Neural cell (in vitro differentiated cells): Measurements from ENCODE around the gene GHRL. TPM values are rescaled to one million over a fixed set of nuclear protein-coding genes. Genes with fewer than 3 reads are reported as not detected.

ENCODE experiments used
- H2AFZ ChIP-seq: fragments of 200-600, 300-800 bp; sonication (generic), shearing (Covaris generic); 2 replicates; pipeline ENCODE4 v1.6.0; 2014; ENCODE audit warnings: low read depth, mild to moderate bottlenecking, antibody characterized with exemption, low read length, moderate library complexity
- H3F3A ChIP-seq: fragments of 200-600 bp; shearing (Covaris generic); 2 replicates; pipeline ENCODE4 v1.6.1; 2016; ENCODE audit warnings: mild to moderate bottlenecking, moderate library complexity, mixed read lengths, antibody characterized with exemption, low read length; ENCODE audit not compliant: insufficient read depth, poor library complexity, severe bottlenecking
- H3K27ac ChIP-seq: fragments of 200-600, 300-800 bp; sonication (generic), shearing (Covaris generic); 2 replicates; pipeline ENCODE4 v1.5.1; 2014; ENCODE audit warnings: mild to moderate bottlenecking, low read length, moderate library complexity
- H3K27me3 ChIP-seq: fragments of 300-800, 200-600 bp; sonication (generic), shearing (Covaris generic); 2 replicates; pipeline ENCODE4 v1.6.0; 2014; ENCODE audit warnings: mild to moderate bottlenecking, low read depth, low read length, moderate library complexity; ENCODE audit not compliant: insufficient read depth
- H3K36me3 ChIP-seq: fragments of 300-800, 200-600 bp; sonication (generic), shearing (Covaris generic); 2 replicates; pipeline ENCODE4 v1.5.1; 2014; ENCODE audit warnings: mild to moderate bottlenecking, antibody characterized with exemption, low read length, moderate library complexity; ENCODE audit not compliant: insufficient read depth
- H3K4me2 ChIP-seq: fragments of 300-800, 200-600 bp; sonication (generic), shearing (Covaris generic); 2 replicates; pipeline ENCODE4 v1.6.0; 2014; ENCODE audit warnings: mild to moderate bottlenecking, low read length
- H3K4me3 ChIP-seq: fragments of 300-800, 200-600 bp; sonication (generic), shearing (Covaris generic); 2 replicates; pipeline ENCODE4 v1.5.1; 2014; ENCODE audit warnings: mild to moderate bottlenecking, low read length, moderate library complexity
- H3K79me2 ChIP-seq: fragments of 200-600 bp; shearing (Covaris generic); replicated peaks from 2 replicates; pipeline ENCODE4 v1.6.0; 2014; ENCODE audit warnings: mild to moderate bottlenecking, low read length, moderate library complexity; ENCODE audit not compliant: insufficient read depth
- H3K9ac ChIP-seq: fragments of 300-800, 200-600 bp; sonication (generic), shearing (Covaris generic); 2 replicates; pipeline ENCODE4 v1.6.1; 2016; ENCODE audit warnings: mild to moderate bottlenecking, low read length, mixed read lengths
- H3K9me2 ChIP-seq: fragments of 200-600 bp; shearing (Covaris generic); 2 replicates; pipeline ENCODE4 v1.6.1; 2016; ENCODE audit warnings: mild to moderate bottlenecking, low read length, mixed read lengths; ENCODE audit not compliant: insufficient read depth
- H3K9me3 ChIP-seq: fragments of 200-600, 300-800 bp; sonication (generic), shearing (Covaris generic); 2 replicates; pipeline ENCODE4 v1.6.1; 2016; ENCODE audit warnings: mild to moderate bottlenecking, mixed run types, low read length, moderate library complexity, mixed read lengths
- H4K20me1 ChIP-seq: fragments of 200-600 bp; shearing (Covaris generic); 2 replicates; pipeline ENCODE4 v1.6.1; 2016; ENCODE audit warnings: mild to moderate bottlenecking, mixed run types; ENCODE audit not compliant: insufficient read depth
- EP300 ChIP-seq: fragments of 450-650 bp; conservative IDR thresholded peaks from 2 replicates; pipeline ENCODE4 v1.6.1; 2014; ENCODE audit warnings: antibody characterized with exemption, mild to moderate bottlenecking, moderate library complexity; ENCODE audit not compliant: poor library complexity, severe bottlenecking
- EZH2 ChIP-seq: fragments of 200-600, 300-800 bp; shearing (Covaris generic), sonication (generic); IDR thresholded peaks from 2 replicates; pipeline ENCODE4 v1.6.1; 2014; ENCODE audit warnings: antibody characterized with exemption, low read length, borderline replicate concordance, mild to moderate bottlenecking; ENCODE audit not compliant: insufficient read depth, poor library complexity, severe bottlenecking
- MXI1 ChIP-seq: fragments of 450-650 bp; conservative IDR thresholded peaks from 2 replicates; pipeline ENCODE4 v1.6.1; 2014; ENCODE audit warnings: antibody characterized with exemption, mild to moderate bottlenecking; ENCODE audit not compliant: poor library complexity, severe bottlenecking
- POLR2AphosphoS5 ChIP-seq: IDR thresholded peaks from 2 replicates; pipeline ENCODE4 v1.6.1; 2012
- RAD21 ChIP-seq: fragments of 450-650 bp; conservative IDR thresholded peaks from 2 replicates; pipeline ENCODE4 v1.6.1; 2014; ENCODE audit warnings: antibody characterized with exemption, mild to moderate bottlenecking, moderate library complexity
- SMC3 ChIP-seq: fragments of 450-650 bp; conservative IDR thresholded peaks from 2 replicates; pipeline ENCODE4 v1.6.1; 2014; ENCODE audit warnings: antibody characterized with exemption, mild to moderate bottlenecking, moderate library complexity; ENCODE audit not compliant: poor library complexity
- TAF1 ChIP-seq: IDR thresholded peaks from 2 replicates; pipeline ENCODE4 v1.6.1; 2012; ENCODE audit warnings: low read depth
- polyA plus RNA-seq: library from polyadenylated mRNA; depleted of rRNA; stranded (reverse); fragments of >200 nt; gene quantifications from 2 replicates; pipeline ENCODE4 v1.2.3, GENCODE V29; 2014
- TF ChIP-seq, protein P1 (sequence below): IDR thresholded peaks from 2 replicates; pipeline ENCODE4 v1.6.1; 2012; ENCODE audit warnings: borderline replicate concordance
- TF ChIP-seq, protein P2 (sequence below): fragments of 450-650 bp; IDR thresholded peaks from 2 replicates; pipeline ENCODE4 v1.5.1; 2014; ENCODE audit warnings: antibody characterized with exemption, mild to moderate bottlenecking, moderate library complexity; ENCODE audit not compliant: poor library complexity, severe bottlenecking

The GHRL gene
- polyA plus RNA-seq, 1 donor from 2014 or later, result 2.8 TPM

DNA sequence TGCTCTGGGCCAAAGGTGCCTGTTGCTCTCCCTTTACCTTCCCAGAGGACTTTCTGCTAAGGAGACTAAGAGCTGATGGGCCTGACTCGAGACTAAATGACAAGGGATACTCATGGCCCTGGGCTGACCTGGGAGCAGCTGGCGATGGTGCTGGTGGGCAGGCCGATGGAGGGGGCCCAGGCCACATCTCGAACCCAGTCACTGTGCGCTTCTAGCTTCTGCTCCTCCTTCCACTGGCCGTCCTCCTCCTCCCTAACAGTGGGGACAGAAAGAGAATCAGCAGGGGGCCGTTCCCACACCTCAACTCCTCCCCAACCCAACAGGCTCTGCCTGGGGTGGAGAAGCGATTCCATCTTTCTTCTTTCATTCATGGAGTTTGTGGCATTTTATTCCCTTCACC, 12.2 kb upstream of the GHRL start:
- no peaks in the 10 kb centered on the region for H3K27me3 ChIP-seq
- no peak overlapping the region for H3K4me3 ChIP-seq
- H2AFZ ChIP-seq, result no peak overlapping the region
- no peak overlapping the region for H3K27ac ChIP-seq
- no peaks in the 10 kb centered on the region for H3K79me2 ChIP-seq
- no peak overlapping the region for H3K4me2 ChIP-seq
- H3K9me2 ChIP-seq, result no peaks in the 10 kb centered on the region
- H4K20me1 ChIP-seq, result no peaks in the 10 kb centered on the region
- H3F3A ChIP-seq, result no peaks in the 10 kb centered on the region
- H3K36me3 ChIP-seq, result peaks cover 13% of the 10 kb centered on the region
- TF ChIP-seq, protein P1, sequence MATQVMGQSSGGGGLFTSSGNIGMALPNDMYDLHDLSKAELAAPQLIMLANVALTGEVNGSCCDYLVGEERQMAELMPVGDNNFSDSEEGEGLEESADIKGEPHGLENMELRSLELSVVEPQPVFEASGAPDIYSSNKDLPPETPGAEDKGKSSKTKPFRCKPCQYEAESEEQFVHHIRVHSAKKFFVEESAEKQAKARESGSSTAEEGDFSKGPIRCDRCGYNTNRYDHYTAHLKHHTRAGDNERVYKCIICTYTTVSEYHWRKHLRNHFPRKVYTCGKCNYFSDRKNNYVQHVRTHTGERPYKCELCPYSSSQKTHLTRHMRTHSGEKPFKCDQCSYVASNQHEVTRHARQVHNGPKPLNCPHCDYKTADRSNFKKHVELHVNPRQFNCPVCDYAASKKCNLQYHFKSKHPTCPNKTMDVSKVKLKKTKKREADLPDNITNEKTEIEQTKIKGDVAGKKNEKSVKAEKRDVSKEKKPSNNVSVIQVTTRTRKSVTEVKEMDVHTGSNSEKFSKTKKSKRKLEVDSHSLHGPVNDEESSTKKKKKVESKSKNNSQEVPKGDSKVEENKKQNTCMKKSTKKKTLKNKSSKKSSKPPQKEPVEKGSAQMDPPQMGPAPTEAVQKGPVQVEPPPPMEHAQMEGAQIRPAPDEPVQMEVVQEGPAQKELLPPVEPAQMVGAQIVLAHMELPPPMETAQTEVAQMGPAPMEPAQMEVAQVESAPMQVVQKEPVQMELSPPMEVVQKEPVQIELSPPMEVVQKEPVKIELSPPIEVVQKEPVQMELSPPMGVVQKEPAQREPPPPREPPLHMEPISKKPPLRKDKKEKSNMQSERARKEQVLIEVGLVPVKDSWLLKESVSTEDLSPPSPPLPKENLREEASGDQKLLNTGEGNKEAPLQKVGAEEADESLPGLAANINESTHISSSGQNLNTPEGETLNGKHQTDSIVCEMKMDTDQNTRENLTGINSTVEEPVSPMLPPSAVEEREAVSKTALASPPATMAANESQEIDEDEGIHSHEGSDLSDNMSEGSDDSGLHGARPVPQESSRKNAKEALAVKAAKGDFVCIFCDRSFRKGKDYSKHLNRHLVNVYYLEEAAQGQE, result no peak
- TF ChIP-seq RAD21, result no peak
- TF ChIP-seq, protein P2, sequence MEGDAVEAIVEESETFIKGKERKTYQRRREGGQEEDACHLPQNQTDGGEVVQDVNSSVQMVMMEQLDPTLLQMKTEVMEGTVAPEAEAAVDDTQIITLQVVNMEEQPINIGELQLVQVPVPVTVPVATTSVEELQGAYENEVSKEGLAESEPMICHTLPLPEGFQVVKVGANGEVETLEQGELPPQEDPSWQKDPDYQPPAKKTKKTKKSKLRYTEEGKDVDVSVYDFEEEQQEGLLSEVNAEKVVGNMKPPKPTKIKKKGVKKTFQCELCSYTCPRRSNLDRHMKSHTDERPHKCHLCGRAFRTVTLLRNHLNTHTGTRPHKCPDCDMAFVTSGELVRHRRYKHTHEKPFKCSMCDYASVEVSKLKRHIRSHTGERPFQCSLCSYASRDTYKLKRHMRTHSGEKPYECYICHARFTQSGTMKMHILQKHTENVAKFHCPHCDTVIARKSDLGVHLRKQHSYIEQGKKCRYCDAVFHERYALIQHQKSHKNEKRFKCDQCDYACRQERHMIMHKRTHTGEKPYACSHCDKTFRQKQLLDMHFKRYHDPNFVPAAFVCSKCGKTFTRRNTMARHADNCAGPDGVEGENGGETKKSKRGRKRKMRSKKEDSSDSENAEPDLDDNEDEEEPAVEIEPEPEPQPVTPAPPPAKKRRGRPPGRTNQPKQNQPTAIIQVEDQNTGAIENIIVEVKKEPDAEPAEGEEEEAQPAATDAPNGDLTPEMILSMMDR, result no peak
- no peak for TF ChIP-seq EP300
- TF ChIP-seq MXI1, result no peak
- no peak for TF ChIP-seq SMC3
- no peak for TF ChIP-seq POLR2AphosphoS5
- no peaks in the 10 kb centered on the region for H3K9me3 ChIP-seq
- no peak overlapping the region for H3K9ac ChIP-seq

DNA sequence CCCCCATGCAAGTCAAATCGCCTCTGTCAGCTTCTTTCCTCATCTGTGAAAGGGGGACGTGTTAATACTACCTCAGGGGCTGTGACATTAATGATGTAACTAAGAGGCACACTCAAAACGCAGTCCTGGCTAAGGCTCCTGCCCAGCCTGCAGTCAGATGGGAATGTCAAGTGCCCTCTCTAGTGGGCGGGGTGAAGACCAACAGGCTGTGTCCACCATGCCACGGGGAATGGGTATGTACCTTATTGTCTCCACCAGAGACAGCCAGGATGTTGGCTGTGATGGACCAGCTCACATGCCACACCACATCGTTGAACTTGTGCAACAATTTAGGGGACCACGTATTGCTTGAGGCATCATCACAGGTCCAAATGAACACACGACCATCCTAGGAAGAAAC, 11.0 kb upstream of the GHRL start:
- no peak overlapping the region for H3K4me2 ChIP-seq
- H3K9ac ChIP-seq, result no peak overlapping the region
- H3K36me3 ChIP-seq, result peaks cover 13% of the 10 kb centered on the region
- no peak overlapping the region for H2AFZ ChIP-seq
- H3K9me2 ChIP-seq, result no peaks in the 10 kb centered on the region
- H3K27me3 ChIP-seq, result no peaks in the 10 kb centered on the region
- no peaks in the 10 kb centered on the region for H4K20me1 ChIP-seq
- H3F3A ChIP-seq, result no peaks in the 10 kb centered on the region
- H3K27ac ChIP-seq, result no peak overlapping the region
- no peak for TF ChIP-seq EZH2
- TF ChIP-seq, protein P1, result no peak
- no peak for TF ChIP-seq EP300
- no peak for TF ChIP-seq TAF1
- TF ChIP-seq POLR2AphosphoS5, result no peak
- no peak for TF ChIP-seq SMC3
- no peak for TF ChIP-seq RAD21
- no peak for TF ChIP-seq MXI1
- TF ChIP-seq, protein P2, result no peak
- H3K9me3 ChIP-seq, result no peaks in the 10 kb centered on the region
- H3K4me3 ChIP-seq, result no peak overlapping the region
- no peaks in the 10 kb centered on the region for H3K79me2 ChIP-seq
